ENCODE measurements around the gene GCLC.
"Not testable (repeated sequence)": the region's sequence is repeated elsewhere in the genome, so short reads cannot be mapped to it uniquely, and the experiment has no call there.

Gene GCLC

DNA sequence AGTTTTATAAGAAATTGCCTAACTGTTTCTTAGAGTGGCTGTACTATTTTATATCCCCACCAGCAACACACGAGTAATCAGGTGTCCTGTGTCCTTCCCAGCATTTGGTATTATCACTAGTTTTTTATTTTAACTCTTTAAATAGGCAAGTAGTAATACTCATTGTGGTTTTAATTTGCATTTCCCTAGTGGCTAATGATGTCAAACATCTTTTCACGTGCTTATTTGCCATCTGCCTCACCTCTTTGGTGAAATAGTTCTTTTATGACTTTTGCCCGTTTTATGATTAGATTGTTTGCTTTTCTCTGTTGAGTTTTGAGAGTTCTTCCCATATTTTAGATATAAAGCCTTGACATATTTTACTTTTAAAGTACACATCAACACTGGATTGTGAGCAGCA, 57.8 kb downstream of the GCLC start:
- no peak for DNase-seq

DNA sequence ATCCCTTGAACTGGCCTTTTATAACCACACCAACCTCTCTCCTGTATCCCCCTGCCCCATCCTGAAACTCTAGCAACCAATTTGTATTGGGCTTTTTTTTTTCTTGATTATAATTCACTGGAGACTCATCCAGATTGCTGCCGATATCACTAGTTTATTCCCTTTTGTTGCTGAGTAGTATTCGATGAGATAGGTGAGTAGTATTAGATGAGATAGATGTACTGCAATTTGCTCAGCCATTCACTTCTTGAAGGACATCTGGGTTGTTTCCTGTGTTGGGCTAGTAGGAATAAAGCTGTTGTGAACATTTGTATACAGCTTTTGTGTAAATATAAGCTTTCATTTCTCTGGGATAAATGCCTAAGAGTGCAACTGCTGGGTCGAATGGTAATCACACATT, 58.2 kb downstream of the GCLC start:
- no peak for DNase-seq

DNA sequence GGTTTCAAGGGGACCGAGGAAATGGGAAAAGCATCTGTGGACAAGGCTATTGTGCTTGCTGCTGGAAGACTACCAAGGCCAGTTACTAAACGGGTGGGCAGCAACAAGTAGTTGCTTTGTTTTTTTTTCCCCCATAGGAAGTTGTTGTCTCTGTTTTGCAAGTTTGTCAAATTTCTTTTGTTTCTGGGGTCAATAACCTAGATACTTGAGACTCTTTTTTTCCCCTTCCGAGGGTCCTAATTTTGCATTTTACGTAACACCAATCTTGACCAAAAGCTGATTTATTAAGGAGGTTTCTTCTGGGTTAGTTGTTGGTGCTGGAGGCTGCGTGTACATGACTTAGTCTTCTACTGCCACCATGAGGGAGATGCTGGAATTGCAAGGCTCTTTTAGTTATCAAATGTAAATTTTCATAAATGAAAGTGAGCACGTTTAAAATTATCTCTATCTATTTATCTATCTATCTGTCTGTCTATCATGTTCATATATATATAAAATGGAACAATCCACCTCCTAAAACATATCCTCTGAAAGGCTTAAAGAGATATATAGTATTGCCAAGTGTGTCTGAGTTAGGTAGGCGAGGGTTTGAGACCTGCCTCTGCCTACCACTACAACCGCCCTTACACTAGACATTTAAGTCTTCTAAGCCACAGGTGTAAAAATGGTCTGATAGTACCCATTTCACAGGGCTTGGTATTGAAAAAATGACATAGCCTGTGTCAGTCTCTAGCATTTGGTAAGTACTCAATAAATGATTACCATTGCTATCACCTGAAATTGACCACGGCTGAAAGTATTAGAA, 60.2 kb downstream of the GCLC start:
- DNase-seq, result peak; percentile 22 to 48

DNA sequence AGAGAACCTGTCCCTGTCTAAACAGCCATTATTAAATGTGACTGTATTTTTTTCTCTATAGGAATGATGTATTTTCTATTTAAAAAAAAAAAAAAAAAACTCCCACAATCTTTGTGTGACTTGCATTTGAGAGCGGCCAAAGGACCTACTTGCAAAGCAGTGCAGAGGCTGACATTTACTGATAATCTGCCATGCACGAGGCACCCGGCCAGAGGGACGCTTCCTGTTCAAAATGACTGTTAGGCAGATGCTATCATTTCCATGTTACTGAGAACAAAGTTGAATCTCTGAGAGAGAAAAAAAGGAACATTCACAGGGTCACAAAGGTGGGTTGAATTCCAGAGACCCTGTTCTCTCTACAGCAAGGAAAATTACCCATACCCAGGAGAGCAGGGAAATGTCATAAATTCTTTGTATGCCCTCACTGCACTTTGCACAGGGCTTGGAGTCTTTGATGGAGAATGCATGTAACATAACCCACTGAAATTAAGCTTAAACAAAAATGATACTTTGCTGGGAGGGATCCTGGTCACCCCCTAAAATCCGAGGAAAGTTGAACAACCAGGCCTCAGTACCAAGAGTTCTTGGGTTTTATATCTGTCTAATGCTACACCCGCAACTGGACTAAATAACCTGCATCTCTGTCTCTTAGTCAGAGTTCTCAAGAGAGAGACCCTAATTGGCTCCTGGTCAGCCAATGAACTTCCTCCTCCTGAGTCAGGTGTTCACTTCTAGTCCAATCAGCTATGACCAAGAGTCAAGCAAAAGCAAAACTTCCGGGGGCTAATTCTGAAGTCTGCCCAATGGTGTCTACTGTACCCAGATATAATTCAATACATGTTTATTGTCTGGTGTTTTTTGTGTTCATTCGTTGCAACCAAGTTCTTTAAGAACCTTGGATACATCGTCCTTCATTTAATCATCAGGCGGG, 61.2 kb downstream of the GCLC start:
- DNase-seq, result no peak

DNA sequence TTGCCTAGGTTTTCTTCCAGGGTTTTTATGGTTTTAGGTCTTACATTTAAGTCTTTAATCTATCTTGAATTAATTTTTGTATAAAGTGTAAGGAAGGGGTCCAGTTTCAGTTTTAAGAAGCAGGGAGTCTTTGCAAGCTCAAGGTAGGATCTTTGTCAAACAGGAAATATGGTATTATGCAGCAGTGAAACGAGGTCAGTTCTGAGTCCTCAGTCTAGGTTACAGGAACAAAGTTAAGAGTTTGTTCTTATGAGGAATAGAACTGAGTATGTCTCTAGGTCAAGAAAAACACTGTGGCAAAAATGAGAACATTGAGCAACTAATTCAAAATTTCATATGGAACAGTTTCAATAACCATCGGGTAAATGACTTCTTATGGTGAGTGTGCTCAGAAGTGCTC, 63.6 kb downstream of the GCLC start:
- no peak for DNase-seq

DNA sequence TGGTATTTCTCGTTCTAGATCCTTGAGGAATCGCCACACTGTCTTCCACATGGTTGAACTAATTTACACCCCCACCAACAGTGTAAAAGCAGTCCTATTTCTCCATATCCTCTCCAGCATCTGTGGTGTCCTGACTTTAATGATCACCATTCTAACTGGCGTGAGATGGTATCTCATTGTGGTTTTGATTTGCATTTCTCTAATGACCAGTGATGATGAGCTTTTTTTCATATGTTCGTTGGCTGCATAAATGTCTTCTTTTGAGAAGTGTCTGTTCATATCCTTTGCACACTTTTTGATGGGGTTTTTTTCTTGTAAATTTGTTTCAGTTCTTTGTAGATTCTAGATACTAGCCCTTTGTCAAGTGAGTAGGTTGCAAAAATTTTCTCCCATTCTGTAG, 64.1 kb downstream of the GCLC start:
- not testable (repeated sequence) for DNase-seq

DNA sequence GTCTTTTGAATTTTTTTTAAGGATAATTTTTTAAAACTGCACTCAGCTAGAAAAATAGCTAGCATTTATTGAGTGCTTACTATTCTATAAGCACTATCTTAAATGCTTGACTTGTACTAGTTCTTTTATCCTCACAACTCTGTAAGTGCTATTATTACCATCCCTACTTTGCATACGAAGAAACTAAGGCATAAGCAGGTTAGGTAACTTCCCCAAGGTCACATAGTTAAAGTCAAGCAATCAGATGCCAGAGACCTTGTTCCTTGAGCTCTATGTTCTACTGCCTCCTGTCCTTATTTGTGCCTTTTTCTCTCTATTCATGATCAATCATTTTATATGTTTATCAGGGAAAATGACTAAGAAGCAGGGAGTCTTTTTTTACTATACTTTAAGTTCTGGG, 65.0 kb downstream of the GCLC start:
- no peak for DNase-seq

DNA sequence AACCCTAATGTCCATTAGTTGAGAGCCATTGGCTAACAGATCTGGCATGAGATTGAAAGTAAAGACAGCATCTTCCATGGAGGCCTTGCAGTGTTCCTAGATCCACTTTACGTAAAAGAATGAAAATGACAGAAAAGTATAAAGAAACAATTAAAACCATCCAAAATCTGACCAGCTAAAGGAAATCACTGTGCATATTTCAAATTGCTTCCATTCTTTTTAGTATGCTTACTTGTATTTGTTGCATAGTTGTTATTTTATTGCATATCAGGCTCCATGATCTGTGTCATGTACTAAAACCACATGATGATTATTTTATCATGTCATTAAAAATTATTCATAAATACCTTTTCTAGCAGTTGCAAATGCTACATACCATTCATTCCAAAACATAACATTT, 67.9 kb downstream of the GCLC start:
- no peak for DNase-seq

DNA sequence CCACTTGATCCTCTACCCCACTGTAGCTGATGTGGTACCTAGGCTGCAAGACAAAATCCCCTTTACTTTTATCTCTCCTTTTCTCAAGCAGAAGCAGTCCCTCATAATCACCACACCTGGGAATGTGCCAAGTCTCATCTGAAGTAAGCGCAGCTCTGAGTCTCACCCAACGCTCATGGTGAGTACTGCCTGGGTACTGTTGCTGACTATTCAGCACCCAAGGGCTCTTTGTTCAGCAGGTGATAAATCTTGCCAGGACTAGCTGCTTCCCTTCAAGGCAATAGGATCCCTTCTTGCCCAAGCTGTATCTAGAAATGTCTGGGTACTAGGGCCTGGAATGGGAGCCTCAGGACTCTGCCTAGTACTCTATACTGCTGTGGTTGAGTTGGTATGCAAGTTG, 70.9 kb downstream of the GCLC start:
- no peak for DNase-seq

DNA sequence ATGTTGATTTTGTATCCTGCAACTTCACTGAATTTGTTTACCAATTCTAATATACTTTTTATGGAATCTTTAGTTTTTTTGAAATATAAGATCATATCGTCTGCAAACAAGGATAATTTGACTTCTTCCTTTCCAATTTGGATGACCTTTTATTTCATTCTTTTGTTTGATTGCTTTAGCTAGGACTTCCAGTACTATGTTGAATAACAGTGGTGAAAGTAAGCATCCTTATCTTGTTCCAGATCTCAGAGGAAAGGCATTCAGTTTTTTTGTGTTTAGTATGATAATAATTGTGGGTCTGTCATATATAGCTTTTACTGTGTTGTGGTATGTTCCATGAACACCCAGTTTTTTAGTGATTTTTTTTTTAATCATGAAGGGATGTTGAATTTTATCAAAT, 75.7 kb downstream of the GCLC start:
- no peak for DNase-seq

DNA sequence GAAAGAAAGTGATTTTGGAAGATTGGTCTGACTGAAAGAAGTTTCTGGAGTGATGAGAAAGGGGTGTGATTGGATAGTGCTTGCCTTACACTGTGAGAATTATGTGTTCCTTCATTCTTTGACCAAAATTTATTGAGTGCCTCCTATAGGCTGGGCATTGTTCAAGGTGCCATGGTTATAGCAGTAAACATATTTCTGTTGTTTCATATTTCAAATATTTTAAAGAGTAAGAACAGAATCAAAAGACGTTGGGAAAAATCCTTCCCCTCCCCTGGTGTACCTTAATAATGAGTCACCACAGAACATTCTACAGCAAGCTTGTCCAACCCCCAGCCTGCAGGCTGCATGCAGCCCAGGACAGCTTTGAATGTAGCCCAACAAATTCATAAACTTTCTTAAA, 78.6 kb downstream of the GCLC start:
- no peak for DNase-seq

DNA sequence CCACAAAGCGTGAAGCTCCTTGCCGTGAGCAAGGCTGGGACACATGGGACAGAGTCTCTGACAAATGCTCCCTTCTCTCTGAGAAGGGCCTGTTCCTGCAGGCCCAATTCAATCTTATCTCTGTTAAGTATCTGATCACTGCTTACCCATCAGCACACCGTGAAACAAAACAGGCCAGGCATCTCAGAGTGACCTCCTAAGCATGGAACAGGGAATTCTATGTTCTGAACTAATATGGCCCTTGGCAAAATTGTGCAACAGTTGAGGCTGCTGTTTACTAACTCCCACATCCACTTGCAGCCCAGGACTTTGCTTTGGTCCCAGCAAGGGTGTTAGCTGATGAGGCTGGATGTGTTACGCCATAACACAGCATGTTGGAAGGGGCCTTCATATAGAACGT, 79.2 kb downstream of the GCLC start:
- DNase-seq, result no peak

DNA sequence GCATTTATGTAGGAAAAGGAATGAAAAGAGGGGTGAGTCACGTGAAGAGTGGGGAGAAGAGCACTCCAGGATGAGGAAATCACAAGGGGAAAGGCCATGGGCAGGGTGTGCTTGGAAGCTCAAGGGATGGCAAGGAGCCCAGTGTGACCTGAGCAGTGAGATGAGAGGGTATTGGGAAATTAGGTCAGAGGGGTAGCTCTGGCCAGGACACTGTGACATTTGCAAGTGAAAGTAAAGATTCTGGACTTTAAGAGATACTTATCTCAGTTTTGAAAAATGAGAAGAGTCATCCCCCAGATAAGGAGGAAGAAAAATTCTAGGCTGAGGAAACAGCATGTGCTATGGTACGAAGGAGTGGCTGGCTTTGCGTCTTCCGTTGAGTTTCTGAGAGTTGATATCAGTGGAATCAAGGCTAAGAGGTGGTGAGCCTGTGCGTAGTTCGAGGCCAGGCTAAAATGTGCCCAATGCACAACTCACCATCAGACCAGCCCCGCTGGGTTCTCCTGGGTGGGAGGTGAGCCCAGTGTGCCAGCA, 79.9 kb downstream of the GCLC start:
- no peak for DNase-seq

DNA sequence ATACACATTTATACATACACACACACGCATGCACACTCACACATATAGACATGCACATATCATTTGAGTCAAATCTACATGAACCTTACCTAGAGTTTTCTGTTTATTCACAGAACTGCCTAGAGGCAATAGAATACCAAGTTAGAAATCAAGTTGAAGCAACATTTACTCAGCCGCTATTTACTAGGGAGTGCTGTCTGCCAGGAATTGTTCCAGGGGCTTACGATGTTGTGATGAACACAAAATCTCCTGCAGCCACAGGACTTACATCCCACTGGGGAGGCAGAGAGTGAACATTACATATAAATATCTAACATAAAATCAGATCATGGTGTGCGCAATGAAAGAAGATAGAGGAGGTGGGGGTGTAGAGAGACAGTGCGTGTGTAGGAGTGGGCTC, 80.4 kb downstream of the GCLC start:
- DNase-seq, result no peak

DNA sequence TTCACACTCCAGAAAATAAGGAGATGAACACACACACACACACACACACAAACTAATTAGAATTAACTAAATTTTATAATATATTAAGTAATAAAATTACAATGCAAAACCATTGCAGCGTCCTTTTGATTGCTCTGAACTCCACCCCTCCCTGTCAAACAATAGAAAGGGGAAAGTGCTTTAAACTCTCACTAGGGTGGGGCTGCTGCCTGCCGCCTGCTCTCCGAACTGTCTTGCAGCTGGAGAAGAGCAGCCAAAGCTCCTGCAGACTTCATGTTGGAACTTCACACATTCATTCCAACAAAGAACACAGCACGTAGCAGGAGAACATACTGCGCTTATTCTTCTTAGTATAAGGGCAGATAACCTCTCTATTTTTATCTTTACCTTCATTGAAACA, 83.2 kb downstream of the GCLC start:
- no peak for DNase-seq

DNA sequence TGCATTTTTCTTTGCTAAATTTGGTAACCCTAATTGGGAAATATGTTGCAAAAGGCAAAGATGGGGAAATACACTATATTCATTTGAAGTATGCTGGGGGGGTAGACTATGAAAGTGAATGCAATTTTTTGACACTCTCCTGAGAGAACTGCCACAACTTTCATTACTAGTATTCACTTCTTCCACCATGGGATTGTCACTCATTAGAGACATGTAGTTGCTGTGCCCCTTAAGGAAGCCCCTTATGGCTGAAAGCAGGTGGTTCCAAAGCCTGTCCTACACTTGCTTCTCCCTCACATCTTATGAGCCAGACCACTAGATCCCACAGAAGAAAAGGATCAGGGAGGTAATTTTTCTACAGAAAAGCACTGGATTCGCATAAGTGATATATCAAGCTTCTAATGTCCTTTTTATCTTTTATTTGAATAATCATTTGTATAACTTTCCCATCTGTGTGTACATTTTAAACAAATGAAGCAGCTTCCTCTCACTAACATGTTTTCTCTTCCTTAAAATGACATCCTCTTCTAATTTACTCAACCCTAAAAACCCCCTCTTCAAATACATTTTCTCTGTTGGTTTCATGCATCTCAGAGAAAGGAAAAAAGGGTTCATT, 83.8 kb downstream of the GCLC start:
- DNase-seq, result no peak

DNA sequence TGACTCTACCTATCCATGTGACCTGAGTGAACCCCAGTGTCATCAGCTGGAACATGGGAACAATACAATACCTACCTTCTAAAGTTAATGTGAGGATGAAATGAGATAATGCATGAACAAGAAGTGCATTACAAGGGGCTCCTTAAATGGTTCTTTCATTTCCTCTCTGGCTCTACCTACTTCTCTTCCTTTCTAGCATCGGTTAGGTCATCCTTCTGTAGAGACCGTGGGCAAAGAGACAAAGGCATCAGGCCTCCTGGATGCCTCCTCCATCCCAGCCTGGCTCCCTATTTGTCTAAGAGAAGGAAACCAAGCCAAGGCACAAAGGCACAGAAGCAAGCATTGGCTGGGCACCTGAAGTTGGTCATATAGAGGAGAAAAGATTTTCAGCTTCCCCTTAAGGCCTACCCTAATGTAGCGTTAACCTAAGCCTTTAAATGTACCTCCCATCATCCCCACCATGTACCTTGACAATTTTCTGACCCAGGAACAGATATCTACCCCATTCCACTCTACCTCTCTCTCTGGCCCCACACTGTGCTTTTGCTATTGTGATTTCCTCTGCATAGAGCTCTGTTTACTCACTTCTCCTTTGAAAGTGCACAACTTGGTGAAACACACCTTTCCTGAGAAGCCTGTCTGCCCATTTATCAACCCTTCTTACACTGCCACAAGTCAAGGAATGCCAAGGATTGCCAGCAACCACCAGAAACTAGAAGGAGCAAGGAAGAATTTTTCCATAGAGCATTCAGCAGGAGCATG, 86.6 kb downstream of the GCLC start:
- no peak for DNase-seq

DNA sequence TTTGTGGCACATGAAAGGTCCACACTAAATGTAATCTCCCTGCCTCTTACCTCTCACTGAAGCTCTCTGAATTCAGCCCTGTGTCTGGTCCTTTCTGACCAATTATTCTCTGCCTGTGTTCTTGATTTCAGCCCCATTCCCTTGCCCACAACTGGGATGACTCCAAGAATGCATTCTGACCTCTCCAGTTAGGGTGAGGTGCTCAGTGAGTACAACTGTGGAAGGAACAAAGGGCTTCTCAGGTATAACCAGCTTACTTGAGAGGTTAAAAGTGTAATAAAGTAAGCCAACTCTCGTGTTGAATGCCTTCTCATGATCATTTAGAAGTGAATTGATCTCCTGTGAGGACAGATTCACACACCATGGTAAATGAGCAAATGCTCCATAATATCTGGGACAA, 88.1 kb downstream of the GCLC start:
- no peak for DNase-seq

DNA sequence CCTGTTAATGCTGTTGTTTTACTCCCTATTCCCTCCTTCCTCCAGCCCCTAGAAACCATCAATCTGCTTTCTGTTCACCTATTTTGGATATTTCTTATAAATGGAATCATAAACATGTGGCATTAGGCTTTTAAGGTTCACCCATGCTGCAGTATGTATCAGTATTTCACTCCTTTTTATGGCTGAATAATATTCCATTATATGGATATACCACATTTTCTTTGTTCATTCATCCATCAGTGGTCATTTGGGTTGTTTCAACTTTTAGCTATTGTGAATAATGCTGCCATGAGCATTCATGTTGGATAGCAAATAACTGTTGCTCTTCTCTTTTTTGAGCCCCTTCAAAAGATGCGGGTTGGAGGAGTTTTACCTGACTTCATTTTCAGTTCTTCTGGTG, 89.2 kb downstream of the GCLC start:
- no peak for DNase-seq

DNA sequence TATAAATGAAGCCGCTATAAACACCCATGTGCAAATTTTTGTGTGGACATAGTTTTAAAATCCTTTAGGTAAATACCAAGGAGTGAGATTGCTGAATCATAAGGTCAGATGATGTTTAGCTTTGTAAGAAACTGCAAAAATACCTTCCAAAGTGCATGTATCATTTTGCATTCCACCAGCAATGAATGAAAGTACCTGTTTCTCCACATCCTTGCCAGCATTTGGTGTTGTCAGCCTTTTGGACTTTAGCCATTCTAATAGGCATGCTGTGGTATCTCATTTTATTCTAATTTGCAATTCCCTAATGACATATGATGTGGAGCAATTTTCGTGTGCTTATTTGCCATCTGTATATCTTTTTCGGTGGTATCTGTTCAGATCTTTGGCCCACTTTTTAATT, 93.7 kb downstream of the GCLC start:
- no peak for DNase-seq

DNA sequence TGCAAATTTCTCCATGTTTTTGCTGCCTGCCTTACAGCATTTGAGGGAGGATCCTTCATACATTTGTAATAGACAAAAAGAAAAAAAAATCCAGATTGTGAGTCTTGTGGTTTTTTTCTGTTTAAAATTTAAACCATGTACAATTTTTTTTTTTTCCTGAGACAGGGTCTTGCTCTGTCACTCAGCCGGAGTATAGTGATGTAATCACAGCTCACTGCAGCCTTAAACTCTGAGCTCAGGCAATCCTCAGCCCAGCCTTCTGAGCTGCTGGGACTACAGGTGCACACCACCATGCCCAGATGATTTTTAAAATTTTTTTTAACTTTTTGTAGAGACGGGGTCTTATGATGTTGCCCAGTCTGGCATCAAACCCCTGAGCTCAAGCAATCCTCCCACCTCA, 97.0 kb downstream of the GCLC start:
- DNase-seq, result no peak

Data from SW 1271 (cell line).